ENCODE data around the gene ABCB7. TPM values are rescaled to one million over a fixed set of nuclear protein-coding genes. Genes with fewer than 3 reads are reported as not detected.
"Not testable (repeated sequence)": the region's sequence is repeated elsewhere in the genome, so short reads cannot be mapped to it uniquely, and the experiment has no call there.

ABCB7 gene
- total and polyA plus RNA-seq, 2 experiments from 2014 or later = 26.3 to 64.2 TPM

DNA sequence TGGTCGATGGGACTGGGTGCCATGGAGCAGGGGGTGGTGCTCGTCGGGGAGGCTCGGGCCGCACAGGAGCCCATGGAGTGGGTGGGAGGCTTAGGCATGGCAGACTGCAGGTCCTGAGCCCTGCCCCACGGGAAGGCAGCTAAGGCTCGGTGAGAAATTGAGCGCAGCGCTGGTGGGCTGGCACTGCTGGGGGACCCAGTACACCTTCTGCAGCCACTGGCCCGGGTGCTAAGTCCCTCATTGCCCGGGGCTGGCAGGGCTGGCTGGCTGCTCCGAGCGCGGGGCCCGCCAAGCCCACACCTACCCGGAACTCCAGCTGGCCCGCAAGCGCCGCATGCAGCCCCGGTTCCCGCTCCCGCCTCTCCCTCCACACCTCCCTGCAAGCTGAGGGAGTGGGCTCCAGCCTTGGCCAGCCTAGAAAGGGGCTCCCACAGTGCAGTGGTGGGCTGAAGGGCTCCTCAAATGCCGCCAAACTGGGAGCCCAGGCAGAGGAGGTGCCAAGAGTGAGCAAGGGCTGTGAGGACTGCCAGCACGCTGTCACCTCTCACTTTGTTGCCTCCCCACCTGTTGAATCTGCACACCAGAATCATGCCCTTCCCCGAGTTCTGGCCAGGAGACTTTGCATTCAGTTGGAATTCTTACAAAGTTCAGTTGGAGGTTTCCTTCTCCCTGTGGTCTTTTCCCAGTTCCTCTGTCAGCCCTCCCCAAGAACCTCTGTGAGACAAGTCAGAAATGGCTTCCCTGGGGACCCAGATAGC lies 23.6 kb upstream of the ABCB7 start:
- not testable (repeated sequence) for H3K79me2 ChIP-seq (replicated peaks; ENCODE audit: insufficient read depth); H3K4me1 ChIP-seq (ENCODE audit: insufficient read depth); H3K9me2 ChIP-seq (ENCODE audit: insufficient read depth); H3K36me3 Mint-ChIP-seq (ENCODE audit: low read depth); H3K27me3 ChIP-seq (ENCODE audit: insufficient read depth); H4K20me1 ChIP-seq (replicated peaks; ENCODE audit: insufficient read depth); H3K4me3 Mint-ChIP-seq; H3K4me3 ChIP-seq; H3K9me3 Mint-ChIP-seq; H3K27ac ChIP-seq (ENCODE audit: low read depth); H3K27me3 Mint-ChIP-seq (ENCODE audit: insufficient read depth, low read depth, poor library complexity); H3K36me3 ChIP-seq (ENCODE audit: insufficient read depth); H3K4me1 Mint-ChIP-seq; H3K27ac Mint-ChIP-seq; H2AFZ ChIP-seq; H3F3A ChIP-seq (replicated peaks; ENCODE audit: low read depth); ATAC-seq; H3K4me2 ChIP-seq; DNase-seq (ENCODE audit: low spot score)

DNA sequence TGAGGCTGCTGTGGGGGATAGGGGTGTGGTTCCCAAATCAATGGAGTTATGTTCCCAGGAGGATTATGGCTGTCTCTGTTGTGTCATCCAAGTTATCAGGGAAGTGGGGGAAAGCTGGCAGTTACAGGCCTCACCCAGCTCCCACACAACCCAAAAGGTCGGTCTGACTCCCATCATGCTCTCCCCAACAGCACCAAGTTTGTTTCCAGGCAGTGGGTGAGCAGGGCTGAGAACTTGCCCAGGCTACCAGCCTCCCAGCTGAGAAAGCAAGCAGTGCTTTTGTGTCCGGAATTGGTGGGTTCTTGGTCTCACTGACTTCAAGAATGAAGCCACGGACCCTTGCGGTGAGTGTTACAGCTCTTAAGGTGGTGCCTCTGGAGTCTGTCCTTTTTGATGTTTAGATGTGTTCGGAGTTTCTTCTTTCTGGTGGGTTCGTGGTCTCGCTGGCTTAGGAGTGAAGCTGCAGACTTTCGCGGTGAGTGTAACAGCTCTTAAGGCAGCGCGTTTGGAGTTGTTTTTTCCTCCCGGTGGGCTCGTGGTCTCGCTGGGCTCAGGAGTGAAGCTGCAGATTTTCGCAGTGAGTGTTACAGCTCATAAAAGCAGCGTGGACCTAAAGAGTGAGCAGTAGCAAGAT lies 16.3 kb upstream of the ABCB7 start:
- H3K4me3 Mint-ChIP-seq = not testable (repeated sequence)

DNA sequence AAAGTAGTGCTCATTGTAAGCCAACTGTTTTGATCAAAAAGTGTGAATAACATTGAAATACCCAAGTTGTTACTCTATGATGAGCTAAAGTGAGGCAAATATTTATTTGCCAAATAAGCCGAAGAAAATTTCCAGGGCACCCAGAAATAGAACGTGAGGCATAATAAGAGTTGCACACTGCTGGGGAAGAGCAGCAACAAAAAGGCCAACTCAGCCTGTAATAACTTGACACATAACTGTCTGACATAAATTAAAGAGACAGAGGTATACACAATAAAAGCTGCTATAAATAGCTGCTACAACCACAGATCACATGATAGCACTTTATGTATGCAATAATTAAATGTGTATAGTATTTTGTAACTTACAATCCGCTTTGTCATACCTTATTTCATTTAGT lies 2.0 kb upstream of the ABCB7 start:
- no peak for ATAC-seq
- H3K79me2 ChIP-seq (replicated peaks; ENCODE audit: insufficient read depth) = peaks cover 25% of the 10 kb centered on the region
- H2AFZ ChIP-seq = no peak overlapping the region
- H3K27me3 Mint-ChIP-seq (ENCODE audit: insufficient read depth, low read depth, poor library complexity) = peaks cover 4% of the 10 kb centered on the region
- no peaks in the 10 kb centered on the region for H3K36me3 Mint-ChIP-seq (ENCODE audit: low read depth)
- no peak overlapping the region for H3K4me2 ChIP-seq
- TF ChIP-seq POLR2AphosphoS5 (IDR thresholded peaks at IDR 0.05; ENCODE audit: low read depth) (no peak), JUNB (IDR thresholded peaks at IDR 0.05; ENCODE audit: unreplicated experiment) (no peak), EZH2 (IDR thresholded peaks at IDR 0.05; ENCODE audit: low read depth, unreplicated experiment) (no peak), STAT1 (IDR thresholded peaks at IDR 0.05; ENCODE audit: unreplicated experiment) (no peak), ZNF331 (CRISPR knock-in tag; IDR thresholded peaks at IDR 0.05; ENCODE audit: low read depth) (no peak)
- H3K36me3 ChIP-seq (ENCODE audit: insufficient read depth) = no peaks in the 10 kb centered on the region
- H3K4me3 ChIP-seq = no peak overlapping the region
- H3K4me3 Mint-ChIP-seq = no peak overlapping the region
- no peak for DNase-seq (ENCODE audit: low spot score)
- H3K9me2 ChIP-seq (ENCODE audit: insufficient read depth) = no peaks in the 10 kb centered on the region
- no peak overlapping the region for H3K27ac ChIP-seq (ENCODE audit: low read depth)
- H3K27me3 ChIP-seq (ENCODE audit: insufficient read depth) = no peaks in the 10 kb centered on the region
- H3K9me3 Mint-ChIP-seq = no peaks in the 10 kb centered on the region
- H3K4me1 ChIP-seq (ENCODE audit: insufficient read depth) = peaks cover 3% of the 10 kb centered on the region; the same call in 1 of the 2 replicates
- no peaks in the 10 kb centered on the region for H4K20me1 ChIP-seq (replicated peaks; ENCODE audit: insufficient read depth)
- no peaks in the 10 kb centered on the region for H3F3A ChIP-seq (replicated peaks; ENCODE audit: low read depth)
- H3K27ac Mint-ChIP-seq = no peak overlapping the region
- H3K4me1 Mint-ChIP-seq = peaks cover 16% of the 10 kb centered on the region

More for the DNA sequence above, 16.3 kb upstream of the ABCB7 start:
- not testable (repeated sequence) for H4K20me1 ChIP-seq (replicated peaks; ENCODE audit: insufficient read depth); H3K27ac ChIP-seq (ENCODE audit: low read depth); H3K79me2 ChIP-seq (replicated peaks; ENCODE audit: insufficient read depth); H3F3A ChIP-seq (replicated peaks; ENCODE audit: low read depth); H3K36me3 ChIP-seq (ENCODE audit: insufficient read depth); H3K27me3 ChIP-seq (ENCODE audit: insufficient read depth); H3K4me1 ChIP-seq (ENCODE audit: insufficient read depth); H3K9me2 ChIP-seq (ENCODE audit: insufficient read depth); H3K4me2 ChIP-seq; H3K9me3 Mint-ChIP-seq; H2AFZ ChIP-seq; ATAC-seq; H3K4me1 Mint-ChIP-seq; H3K36me3 Mint-ChIP-seq (ENCODE audit: low read depth); H3K4me3 ChIP-seq; H3K27ac Mint-ChIP-seq; H3K27me3 Mint-ChIP-seq (ENCODE audit: insufficient read depth, low read depth, poor library complexity); DNase-seq (ENCODE audit: low spot score)
